Loucy (cell line): ENCODE data around the gene TMEM267.

Experiments used
- H2AFZ ChIP-seq: fragments of 200-600 bp; sonication (generic); 2 replicates; pipeline ENCODE4 v1.6.0; 2016; ENCODE audit warnings: antibody characterized with exemption, mild to moderate bottlenecking, low read length, moderate library complexity
- H3F3A ChIP-seq: fragments of 200-600 bp; 2 replicates; pipeline ENCODE4 v1.6.0; 2016; ENCODE audit warnings: antibody characterized with exemption, low read depth, mild to moderate bottlenecking
- H3K27me3 ChIP-seq: fragments of 200-600 bp; sonication (generic); 2 replicates; pipeline ENCODE4 v1.6.1; 2014; ENCODE audit warnings: low read length, mild to moderate bottlenecking; ENCODE audit not compliant: insufficient read depth, poor library complexity, severe bottlenecking
- H3K36me3 ChIP-seq: fragments of 200-600 bp; sonication (generic); 2 replicates; pipeline ENCODE4 v1.6.1; 2016; ENCODE audit warnings: low read length; ENCODE audit not compliant: insufficient read depth
- H3K4me1 ChIP-seq: fragments of 200-600 bp; sonication (generic); 2 replicates; pipeline ENCODE4 v1.5.1; 2014; ENCODE audit warnings: low read length, mild to moderate bottlenecking; ENCODE audit not compliant: insufficient read depth, poor library complexity, severe bottlenecking
- H3K4me2 ChIP-seq: fragments of 200-600 bp; sonication (generic); 2 replicates; pipeline ENCODE4 v1.6.0; 2014; ENCODE audit warnings: antibody characterized with exemption, low read length, low read depth, mild to moderate bottlenecking; ENCODE audit not compliant: poor library complexity, severe bottlenecking
- H3K4me3 ChIP-seq: fragments of 200-600 bp; sonication (generic); 2 replicates; pipeline ENCODE4 v1.5.1; 2014; ENCODE audit warnings: low read length, mild to moderate bottlenecking, mixed read lengths; ENCODE audit not compliant: poor library complexity, severe bottlenecking
- H3K79me2 ChIP-seq: fragments of 200-600 bp; sonication (generic); 2 replicates; pipeline ENCODE4 v1.6.1; 2014; ENCODE audit warnings: low read length; ENCODE audit not compliant: insufficient read depth
- H3K9ac ChIP-seq: fragments of 200-600 bp; sonication (generic); 2 replicates; pipeline ENCODE4 v1.6.0; 2014; ENCODE audit warnings: mild to moderate bottlenecking, low read depth, low read length, moderate library complexity; ENCODE audit not compliant: poor library complexity, severe bottlenecking
- H3K9me2 ChIP-seq: fragments of 200-600 bp; sonication (generic); replicated peaks from 2 replicates; pipeline ENCODE4 v1.6.1; 2016; ENCODE audit warnings: low read depth, low read length, mixed read lengths
- H3K9me3 ChIP-seq: fragments of 200-600 bp; sonication (generic); 2 replicates; pipeline ENCODE4 v1.6.1; 2014; ENCODE audit warnings: mild to moderate bottlenecking, antibody characterized with exemption, low read length, low read depth; ENCODE audit not compliant: insufficient read depth
- H4K20me1 ChIP-seq: fragments of 200-600 bp; sonication (generic); 2 replicates; pipeline ENCODE4 v1.6.0; 2014; ENCODE audit warnings: antibody characterized with exemption, low read length, mild to moderate bottlenecking; ENCODE audit not compliant: insufficient read depth, poor library complexity, severe bottlenecking
- EZH2phosphoT487 ChIP-seq: fragments of 200-600 bp; IDR thresholded peaks from 2 replicates; pipeline ENCODE4 v1.6.1; 2018; ENCODE audit warnings: antibody characterized with exemption, mild to moderate bottlenecking, moderate library complexity, borderline replicate concordance
- TF ChIP-seq, protein P1 (sequence below): fragments of 200-600 bp; sonication (generic); conservative IDR thresholded peaks from 2 replicates; pipeline ENCODE4 v1.5.1; 2014; ENCODE audit warnings: mild to moderate bottlenecking, antibody characterized with exemption, low read length

Gene TMEM267

DNA sequence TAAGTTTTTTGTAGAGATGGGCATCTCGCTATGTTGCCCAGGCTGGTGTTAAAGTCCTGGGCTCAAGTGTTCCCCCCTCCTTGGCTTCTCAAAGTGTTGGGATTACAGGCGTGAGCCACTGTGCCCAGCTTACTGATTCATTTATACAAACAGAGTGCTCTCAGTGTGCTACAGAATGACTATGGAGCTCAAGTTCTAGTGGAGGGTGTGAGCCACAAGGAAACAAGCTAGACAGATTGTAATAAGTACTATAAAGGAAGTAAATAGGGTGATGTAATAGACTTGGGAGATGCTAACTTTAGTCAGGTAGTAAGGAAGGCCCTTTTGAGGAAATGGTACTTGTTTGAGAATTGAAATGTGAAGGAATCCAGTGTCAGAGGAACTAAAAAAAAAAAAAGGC is 1.7 kb upstream of the TMEM267 start:
- no peaks in the 10 kb centered on the region for H3K9me3 ChIP-seq
- peak overlapping the region; percentile 85 for H3K9ac ChIP-seq
- H3K4me1 ChIP-seq = peaks cover 17% of the 10 kb centered on the region
- H3K4me3 ChIP-seq = no peak overlapping the region
- H3K27me3 ChIP-seq = no peaks in the 10 kb centered on the region
- no peaks in the 10 kb centered on the region for H3F3A ChIP-seq
- no peaks in the 10 kb centered on the region for H3K9me2 ChIP-seq
- H2AFZ ChIP-seq = no peak overlapping the region
- TF ChIP-seq EZH2phosphoT487 = no peak
- TF ChIP-seq, protein P1, sequence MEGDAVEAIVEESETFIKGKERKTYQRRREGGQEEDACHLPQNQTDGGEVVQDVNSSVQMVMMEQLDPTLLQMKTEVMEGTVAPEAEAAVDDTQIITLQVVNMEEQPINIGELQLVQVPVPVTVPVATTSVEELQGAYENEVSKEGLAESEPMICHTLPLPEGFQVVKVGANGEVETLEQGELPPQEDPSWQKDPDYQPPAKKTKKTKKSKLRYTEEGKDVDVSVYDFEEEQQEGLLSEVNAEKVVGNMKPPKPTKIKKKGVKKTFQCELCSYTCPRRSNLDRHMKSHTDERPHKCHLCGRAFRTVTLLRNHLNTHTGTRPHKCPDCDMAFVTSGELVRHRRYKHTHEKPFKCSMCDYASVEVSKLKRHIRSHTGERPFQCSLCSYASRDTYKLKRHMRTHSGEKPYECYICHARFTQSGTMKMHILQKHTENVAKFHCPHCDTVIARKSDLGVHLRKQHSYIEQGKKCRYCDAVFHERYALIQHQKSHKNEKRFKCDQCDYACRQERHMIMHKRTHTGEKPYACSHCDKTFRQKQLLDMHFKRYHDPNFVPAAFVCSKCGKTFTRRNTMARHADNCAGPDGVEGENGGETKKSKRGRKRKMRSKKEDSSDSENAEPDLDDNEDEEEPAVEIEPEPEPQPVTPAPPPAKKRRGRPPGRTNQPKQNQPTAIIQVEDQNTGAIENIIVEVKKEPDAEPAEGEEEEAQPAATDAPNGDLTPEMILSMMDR = no peak
- peaks cover 26% of the 10 kb centered on the region for H3K79me2 ChIP-seq
- H3K36me3 ChIP-seq = peaks cover 13% of the 10 kb centered on the region; the same call in 1 of the 2 replicates
- H3K4me2 ChIP-seq = peak overlapping the region; percentile 75
- H4K20me1 ChIP-seq = no peaks in the 10 kb centered on the region

DNA sequence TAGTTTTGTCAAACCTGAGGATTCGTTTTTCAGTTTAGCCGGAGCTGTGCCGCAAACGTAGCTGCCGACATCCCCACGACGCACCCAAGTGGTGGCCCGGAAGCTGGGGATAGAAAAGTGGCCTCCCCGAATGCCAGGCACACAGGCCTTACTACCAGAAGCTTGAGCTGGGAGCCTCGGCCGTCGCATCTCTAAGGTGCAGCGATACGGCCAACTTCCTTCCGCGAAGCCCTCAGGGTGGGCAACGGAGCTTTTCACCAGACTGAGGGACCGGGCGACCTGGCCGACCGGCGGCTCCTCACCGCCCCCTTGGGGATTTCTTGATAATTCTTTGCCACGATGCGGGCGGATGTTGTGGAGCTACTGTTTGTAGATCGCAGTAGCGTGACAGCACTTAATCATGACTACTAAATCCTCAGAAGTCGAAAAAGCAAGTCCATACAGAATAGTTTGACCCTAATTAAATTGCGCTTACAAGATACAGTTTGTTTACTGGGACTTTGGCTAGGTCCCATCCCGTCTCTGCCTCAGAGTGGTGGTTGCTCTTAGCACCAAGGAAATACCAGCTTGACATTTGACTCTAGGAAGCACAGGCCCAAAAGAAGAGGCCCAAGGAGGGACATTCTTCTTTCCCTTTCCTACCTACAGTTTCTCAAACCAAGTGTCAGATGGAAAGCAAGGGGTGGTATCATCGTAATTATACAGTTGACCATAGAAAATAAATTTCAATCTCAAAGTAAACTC is 613 bp upstream of the TMEM267 start:
- no peaks in the 10 kb centered on the region for H3F3A ChIP-seq
- peak overlapping the region; percentile 90 for H2AFZ ChIP-seq

DNA sequence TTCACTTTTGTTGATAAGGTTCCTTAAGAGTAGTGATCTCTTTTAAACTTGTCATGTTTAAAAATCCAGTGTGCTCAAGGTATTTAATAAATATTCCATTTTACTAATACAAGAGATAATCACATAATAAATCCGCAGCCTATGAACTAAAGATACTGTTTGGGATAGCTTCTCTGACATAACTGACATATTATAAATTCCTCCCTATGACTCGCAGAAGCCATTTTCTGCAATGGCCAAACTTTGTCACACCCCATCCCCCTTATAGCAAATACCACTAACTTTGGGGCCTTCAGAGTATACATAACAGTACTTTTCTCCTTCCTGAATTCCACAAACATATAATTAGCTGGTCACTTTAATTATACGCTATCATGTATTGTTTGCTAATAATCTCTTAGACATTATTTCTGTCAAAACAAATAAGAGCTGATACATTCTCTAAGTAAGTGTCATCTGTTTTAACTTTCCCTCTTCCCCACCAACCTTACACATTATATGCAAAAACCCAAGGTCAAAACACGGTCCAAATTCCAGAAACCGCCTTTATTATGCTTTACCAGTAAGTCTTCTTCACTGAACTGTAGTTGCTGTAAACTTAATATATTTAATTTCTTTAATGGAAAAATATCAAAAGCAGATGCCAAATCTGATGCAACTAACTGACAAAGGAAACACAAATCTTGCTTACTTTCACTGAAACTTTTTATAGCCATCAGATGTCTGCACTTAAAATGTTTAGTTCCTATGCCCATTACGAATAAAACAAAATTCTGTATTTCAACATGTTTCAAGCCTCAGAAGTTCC is 971 bp downstream of the TMEM267 start:
- H3K9me3 ChIP-seq = no peaks in the 10 kb centered on the region
- H3K27me3 ChIP-seq = no peaks in the 10 kb centered on the region
- no peaks in the 10 kb centered on the region; the same call in 1 of the 2 replicates for H3K36me3 ChIP-seq
- H3K9ac ChIP-seq = peak overlapping the region; percentile 85
- H3K4me2 ChIP-seq = peak overlapping the region; percentile 87
- peak overlapping the region; percentile 90 for H2AFZ ChIP-seq
- TF ChIP-seq EZH2phosphoT487 = no peak
- TF ChIP-seq, protein P1 = no peak
- no peaks in the 10 kb centered on the region for H4K20me1 ChIP-seq
- H3K79me2 ChIP-seq = peaks cover 30% of the 10 kb centered on the region
- H3F3A ChIP-seq = no peaks in the 10 kb centered on the region
- H3K4me3 ChIP-seq = peak overlapping the region; percentile 80
- H3K9me2 ChIP-seq = no peaks in the 10 kb centered on the region
- H3K4me1 ChIP-seq = peaks cover 24% of the 10 kb centered on the region

More for the DNA sequence above, 613 bp upstream of the TMEM267 start:
- no peaks in the 10 kb centered on the region for H3K9me3 ChIP-seq
- peak overlapping the region; percentile 85 for H3K9ac ChIP-seq
- H3K27me3 ChIP-seq = no peaks in the 10 kb centered on the region
- H3K79me2 ChIP-seq = peaks cover 30% of the 10 kb centered on the region
- H3K4me2 ChIP-seq = peak overlapping the region; percentile 75
- peak overlapping the region; percentile 80 for H3K4me3 ChIP-seq
- no peak for TF ChIP-seq EZH2phosphoT487
- TF ChIP-seq, protein P1 = peak; percentile 82
- H4K20me1 ChIP-seq = no peaks in the 10 kb centered on the region
- no peaks in the 10 kb centered on the region for H3K9me2 ChIP-seq
- peaks cover 24% of the 10 kb centered on the region for H3K4me1 ChIP-seq
- peaks cover 6% of the 10 kb centered on the region; the same call in 1 of the 2 replicates for H3K36me3 ChIP-seq
